GM18511 (cell line): Measurements from ENCODE around the gene ADCY4.

Source experiments
- ATAC-seq: cut with Tn5 transposase; IDR thresholded peaks from one replicate; pipeline ENCODE4 v1.9.1; 2021; ENCODE audit warnings: mild to moderate bottlenecking, moderate library complexity; ENCODE audit not compliant: unreplicated experiment

Gene ADCY4

DNA sequence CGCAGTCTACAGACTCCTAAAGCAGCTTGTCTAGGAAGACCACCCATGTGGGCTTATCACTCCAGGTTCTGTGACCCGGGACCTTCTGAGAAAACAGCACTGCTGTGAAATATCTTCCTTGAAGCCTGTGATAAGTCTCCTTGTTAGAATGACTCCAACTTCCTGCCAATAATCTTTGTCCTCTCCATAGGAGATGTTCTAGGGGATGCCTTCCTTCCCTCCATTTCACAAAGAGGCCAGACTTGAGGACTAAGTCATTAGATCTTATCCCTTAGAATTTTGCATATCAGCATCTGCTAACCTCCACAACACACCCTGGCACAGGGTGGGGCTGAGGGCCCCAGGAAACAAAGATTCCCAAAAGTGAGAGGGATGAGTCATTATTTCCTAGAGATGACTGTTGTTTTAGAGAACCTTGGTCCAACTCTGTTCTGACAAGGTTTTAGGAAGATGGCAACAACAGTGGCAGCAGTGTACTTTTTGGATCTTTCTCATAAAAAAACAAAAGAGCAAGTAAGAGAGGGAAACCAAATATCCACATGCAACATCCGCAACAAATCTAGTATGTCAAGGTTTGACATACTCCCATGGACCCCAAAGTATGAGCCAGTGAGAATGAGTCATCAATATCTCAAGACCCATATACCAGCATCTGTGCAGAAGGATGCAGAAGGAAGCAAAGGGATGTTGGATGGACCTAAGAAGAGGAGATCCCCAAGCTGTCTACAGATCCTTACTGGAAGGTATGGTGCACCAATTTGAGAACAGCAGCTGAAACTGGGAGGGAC, 17.5 kb downstream of the ADCY4 start:
- no peak for ATAC-seq

DNA sequence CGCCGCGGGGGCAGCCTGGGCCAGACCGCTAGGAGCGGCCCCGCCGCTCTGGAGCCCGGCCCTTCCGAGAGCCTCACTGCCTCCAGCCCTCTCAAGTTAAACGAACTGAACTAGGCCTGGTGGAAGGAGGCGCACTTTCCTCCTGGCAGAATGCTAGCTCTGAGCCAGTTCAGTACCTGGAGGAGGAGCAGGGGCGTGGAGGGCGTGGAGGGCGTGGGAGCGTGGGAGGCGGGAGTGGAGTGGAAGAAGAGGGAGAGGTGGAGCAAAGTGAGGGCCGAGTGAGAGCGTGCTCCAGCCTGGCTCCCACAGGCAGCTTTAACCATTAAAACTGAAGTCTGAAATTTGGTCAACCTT, 18.3 kb downstream of the ADCY4 start:
- ATAC-seq = no peak

- no peak for ATAC-seq
Observed at GRCh38 chr14:24315807-24316596, 18.9 kb downstream of the ADCY4 start.

DNA sequence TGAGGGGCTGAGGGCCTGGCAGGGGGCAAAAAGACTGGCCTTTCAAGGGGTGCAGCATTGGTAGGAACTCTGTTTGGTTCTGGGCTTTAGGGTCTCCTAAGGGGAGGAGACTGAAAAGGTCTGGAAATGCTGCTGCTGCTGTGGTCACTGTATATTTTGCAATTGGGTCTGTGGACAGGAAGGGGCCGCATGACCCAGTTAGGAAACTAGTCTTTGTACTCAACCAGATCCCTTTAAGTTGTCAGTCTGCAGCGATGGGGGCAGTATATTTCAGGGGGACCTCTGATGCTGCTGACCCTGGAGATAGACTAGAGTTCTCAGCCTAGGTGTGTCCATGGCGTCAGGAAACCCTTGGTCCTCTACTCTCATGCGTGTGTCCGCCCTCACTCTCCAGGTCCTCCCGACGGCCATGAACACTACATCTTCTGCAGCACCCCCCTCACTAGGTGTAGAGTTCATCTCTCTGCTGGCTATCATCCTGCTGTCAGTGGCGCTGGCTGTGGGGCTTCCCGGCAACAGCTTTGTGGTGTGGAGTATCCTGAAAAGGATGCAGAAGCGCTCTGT, 19.5 kb downstream of the ADCY4 start:
- no peak for ATAC-seq

DNA sequence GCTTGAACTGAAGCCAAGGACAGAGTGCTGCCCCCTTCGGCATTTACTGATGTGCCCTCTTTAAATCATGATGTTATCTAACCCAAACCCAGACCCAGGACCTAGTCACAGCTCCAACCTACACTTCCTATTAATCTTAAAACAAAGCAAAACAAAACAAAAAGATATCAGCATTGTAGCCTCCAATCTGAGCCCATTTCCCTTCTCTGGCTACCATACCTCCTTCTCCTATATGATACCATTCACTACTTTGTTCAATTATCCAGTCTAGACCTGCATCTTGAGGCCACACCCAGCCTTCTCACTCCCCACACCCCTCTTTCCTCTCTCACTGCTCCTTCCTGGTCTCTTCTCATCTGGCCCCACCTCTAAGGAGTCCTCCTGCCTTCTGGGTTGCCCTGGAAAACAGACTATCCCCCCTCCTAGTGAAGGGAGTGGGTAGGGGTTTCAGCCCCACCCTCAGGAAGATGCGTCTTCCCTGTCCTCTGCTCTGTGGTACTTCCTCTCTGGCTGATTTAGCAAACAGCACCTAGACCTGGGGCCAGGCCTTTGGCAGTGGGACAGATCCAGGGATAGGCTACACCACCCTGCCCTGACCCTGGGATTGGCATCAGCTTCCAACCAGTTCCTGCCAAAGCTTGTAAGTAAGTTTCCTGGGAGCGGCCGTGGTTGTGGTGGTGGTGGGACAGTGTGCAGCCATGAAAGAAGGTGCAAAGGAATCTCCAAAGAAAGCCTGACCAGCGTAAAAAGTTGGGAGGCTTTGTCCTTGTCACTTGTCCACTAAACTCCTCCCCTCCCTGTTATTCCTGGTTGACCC, 20.3 kb downstream of the ADCY4 start:
- ATAC-seq = no peak

GRCh38 chr14:24313913-24314312, 21.0 kb downstream of the ADCY4 start:
- no peak for ATAC-seq

GRCh38 chr14:24312736-24313507, 21.9 kb downstream of the ADCY4 start:
- ATAC-seq = no peak

- no peak for ATAC-seq
Observed at GRCh38 chr14:24311837-24312615, 22.8 kb downstream of the ADCY4 start.

DNA sequence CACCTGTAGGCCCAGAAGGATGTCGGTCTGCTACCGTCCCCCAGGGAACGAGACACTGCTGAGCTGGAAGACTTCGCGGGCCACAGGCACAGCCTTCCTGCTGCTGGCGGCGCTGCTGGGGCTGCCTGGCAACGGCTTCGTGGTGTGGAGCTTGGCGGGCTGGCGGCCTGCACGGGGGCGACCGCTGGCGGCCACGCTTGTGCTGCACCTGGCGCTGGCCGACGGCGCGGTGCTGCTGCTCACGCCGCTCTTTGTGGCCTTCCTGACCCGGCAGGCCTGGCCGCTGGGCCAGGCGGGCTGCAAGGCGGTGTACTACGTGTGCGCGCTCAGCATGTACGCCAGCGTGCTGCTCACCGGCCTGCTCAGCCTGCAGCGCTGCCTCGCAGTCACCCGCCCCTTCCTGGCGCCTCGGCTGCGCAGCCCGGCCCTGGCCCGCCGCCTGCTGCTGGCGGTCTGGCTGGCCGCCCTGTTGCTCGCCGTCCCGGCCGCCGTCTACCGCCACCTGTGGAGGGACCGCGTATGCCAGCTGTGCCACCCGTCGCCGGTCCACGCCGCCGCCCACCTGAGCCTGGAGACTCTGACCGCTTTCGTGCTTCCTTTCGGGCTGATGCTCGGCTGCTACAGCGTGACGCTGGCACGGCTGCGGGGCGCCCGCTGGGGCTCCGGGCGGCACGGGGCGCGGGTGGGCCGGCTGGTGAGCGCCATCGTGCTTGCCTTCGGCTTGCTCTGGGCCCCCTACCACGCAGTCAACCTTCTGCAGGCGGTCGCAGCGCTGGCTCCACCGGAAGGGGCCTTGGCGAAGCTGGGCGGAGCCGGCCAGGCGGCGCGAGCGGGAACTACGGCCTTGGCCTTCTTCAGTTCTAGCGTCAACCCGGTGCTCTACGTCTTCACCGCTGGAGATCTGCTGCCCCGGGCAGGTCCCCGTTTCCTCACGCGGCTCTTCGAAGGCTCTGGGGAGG, 23.9 kb downstream of the ADCY4 start, which contains the start of gene LTB4R:
TSS of gene LTB4R (plus strand) at position 857 of the 959 bp plus-strand sequence. CDS start 4,150 bp downstream, outside the sequence.
- ATAC-seq = peak; percentile 76

GRCh38 chr14:24310265-24310645, 24.6 kb downstream of the ADCY4 start:
- ATAC-seq = no peak

DNA sequence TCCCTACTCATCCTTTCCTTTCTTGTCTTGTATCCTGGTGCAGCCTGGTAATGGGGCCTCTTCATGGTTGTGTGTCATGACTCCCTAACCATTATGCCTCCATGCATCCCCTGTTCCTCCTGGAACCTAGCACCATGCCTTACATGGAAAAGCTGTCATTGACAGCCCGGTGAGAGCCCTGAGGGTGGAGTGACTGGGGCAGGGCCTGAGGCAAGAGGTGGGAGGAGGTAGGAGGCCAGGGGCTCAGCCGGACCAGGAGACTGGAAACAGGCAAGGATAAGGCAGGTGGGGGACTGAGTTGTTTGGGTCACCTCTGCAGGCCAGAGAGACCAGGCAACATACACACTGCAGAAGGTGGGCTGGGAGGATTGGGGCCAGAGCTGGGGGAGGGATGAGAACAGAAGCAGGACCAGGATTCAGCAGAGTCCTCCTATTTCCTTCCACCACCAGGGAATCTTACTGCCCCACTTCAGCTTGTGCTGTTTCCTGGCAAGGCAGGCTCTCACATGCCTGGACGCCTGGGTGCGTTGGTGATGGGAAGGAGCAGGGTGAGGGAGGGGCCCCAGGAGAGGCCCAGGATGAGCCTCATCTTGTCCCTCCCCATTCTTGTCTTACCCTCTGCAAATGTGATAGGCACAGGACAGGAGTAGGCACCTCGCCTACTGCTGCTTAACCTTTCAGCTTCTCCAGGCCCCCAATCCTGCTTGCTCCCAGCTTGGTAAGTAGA, 25.2 kb downstream of the ADCY4 start, which contains the start of gene LTB4R2:
TSS of gene LTB4R2 (plus strand) at position 603 of the 727 bp plus-strand sequence. CDS start 525 bp downstream, outside the sequence.
- ATAC-seq = no peak

- ATAC-seq = no peak
Observed at GRCh38 chr14:24308342-24309124, 26.3 kb downstream of the ADCY4 start.

GRCh38 chr14:24307575-24308341, 27.1 kb downstream of the ADCY4 start, which contains the start of gene CIDEB:
CIDEB (minus strand) TSS chr14:24307977; CDS start chr14:24307858, 119 bp downstream.
- ATAC-seq = no peak

- no peak for ATAC-seq
Observed at GRCh38 chr14:24307156-24307574, 27.7 kb downstream of the ADCY4 start.

DNA sequence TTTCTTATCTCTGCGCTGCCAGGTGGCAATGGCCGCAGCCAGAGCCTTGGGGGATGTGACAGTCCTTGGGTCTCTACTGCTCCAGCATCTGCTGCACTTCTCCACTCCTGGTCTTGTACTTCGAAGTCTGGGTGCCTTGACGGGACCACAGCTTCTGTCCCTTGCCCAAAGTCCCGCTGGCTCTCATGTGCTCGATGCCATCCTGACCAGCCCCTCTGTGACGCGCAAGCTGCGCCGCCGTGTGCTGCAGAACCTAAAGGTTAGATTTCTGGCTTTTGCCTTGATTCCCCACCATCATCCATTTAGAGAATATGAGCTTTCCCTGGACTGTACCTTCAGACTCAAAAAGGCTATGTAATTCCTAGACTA, 30.9 kb downstream of the ADCY4 start:
- ATAC-seq = no peak
